GM19397 (cell line): ENCODE data around the gene DOCK3.
"Not testable (repeated sequence)": the region's sequence is repeated elsewhere in the genome, so short reads cannot be mapped to it uniquely, and the experiment has no call there.

Experiments
- ATAC-seq: cut with Tn5 transposase; IDR thresholded peaks from one replicate; pipeline ENCODE4 v1.9.1; 2021; ENCODE audit warnings: mild to moderate bottlenecking, moderate library complexity; ENCODE audit not compliant: unreplicated experiment

Gene DOCK3

DNA sequence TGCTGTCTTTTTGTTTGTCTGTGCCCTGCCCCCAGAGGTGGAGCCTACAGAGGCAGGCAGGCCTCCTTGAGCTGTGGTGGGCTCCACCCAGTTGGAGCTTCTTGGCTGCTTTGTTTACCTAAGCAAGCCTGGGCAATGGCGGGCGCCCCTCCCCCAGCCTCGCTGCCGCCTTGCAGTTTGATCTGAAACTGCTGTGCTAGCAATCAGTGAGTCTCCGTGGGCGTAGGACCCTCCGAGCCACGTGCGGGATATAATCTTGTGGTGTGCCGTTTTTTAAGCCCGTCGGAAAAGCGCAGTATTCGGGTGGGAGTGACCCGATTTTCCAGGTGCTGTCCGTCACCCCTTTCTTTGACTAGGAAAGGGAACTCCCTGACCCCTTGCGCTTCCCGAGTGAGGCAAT, 303.9 kb downstream of the DOCK3 start:
- not testable (repeated sequence) for ATAC-seq

- ATAC-seq = no peak
These were observed 304.4 kb downstream of the DOCK3 start for GRCh38 chr3:50978991-50979667.

DNA sequence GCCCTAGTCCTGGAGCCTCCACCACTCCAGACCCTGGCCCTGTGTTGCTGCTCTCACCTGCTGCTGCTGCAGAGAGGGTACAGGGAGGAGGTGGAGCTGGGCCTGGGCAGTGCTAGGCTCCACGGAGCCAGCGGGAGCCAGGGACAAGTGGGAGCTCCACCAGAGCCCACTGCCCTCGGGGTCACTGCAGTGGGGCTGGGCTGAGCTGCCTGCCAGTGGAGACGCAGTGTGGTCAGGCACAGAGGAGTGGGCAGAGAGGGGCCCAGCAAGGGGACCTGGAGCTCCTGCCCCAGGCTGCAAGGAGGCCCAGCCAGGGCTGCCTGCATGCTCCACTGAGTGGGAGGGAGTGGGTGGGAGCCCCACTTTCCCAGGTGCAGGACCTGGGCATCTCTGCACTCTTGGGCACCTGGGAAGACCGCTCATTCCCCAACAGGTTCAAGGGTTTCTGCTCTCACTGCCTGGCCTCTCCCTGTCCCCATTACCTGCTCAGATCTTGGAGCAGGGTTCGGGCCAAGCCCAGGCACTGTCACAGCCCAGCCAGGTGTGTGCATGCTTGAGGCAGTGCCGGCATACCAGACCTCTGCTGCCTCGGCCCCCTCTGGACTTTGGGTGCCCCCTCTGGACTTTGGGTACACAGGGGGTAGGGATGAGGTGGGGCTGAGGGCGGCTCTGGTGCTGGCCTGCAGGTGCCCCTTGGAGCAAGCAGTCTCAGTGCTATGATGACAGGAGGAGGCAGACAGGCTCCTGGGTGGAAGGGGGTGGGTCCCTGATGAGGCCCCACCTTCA, 308.0 kb downstream of the DOCK3 start:
- ATAC-seq = no peak

GRCh38 chr3:50983887-50984286, 309.2 kb downstream of the DOCK3 start:
- no peak for ATAC-seq

- ATAC-seq = no peak
These were observed 311.2 kb downstream of the DOCK3 start for GRCh38 chr3:50985893-50986292.

DNA sequence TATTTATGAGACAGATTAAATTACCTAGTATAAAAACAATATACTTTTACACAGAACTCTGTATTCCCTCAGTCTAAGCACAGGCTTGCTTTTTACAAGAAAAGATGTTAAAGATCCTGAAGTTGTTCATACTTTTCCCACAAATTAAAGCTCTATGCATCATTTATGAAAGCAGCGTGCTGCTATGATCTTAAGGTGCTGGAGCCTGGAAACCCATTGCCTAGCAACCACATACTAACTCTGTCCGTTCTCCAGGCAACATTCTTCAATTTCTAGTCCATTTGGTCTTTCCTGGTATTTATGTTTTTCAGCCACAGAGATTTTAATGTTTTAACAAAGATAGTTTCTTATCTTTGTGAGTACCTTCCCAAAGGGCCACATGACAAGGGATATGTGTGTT, 312.0 kb downstream of the DOCK3 start:
- ATAC-seq = no peak

DNA sequence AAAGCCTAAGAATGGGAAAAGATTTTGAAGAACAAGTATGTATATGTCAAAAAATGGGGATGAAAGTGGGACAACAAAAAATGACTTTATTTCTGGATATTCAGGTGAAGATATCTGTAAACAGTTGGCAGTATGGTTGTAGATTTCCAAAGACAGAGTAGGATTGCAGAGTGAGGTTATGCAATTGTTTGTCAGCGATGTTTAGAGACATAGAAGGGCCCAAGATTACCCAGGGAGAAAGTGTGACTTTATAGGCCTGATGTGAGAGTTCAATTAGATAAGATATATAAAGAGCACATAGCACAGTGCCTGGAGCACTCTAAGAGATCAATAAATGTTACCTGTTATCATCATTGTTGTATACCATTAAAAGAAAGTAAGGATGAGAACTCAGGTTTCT, 319.8 kb downstream of the DOCK3 start:
- ATAC-seq = no peak

GRCh38 chr3:50995085-50995824, 320.5 kb downstream of the DOCK3 start:
- no peak for ATAC-seq

DNA sequence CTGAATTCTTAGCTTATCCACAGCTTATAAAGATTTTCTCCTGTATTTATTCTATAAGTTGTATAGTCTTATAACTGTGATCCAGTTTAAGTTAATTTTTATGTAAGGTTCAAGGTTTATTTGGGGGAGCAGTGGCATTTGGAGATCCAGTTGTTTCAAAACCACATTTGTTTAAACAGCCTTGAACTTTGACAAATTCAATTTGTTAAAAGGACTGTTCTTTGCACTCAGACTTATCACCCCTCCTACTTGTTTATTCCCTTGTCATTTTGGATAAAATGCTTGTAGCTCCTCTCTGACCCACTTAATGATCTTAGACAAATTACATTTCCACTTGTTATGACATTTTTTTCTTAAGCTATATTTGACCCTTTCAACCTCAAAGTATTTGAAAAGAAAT, 327.8 kb downstream of the DOCK3 start:
- ATAC-seq = no peak

- no peak for ATAC-seq
These were observed 329.5 kb downstream of the DOCK3 start for GRCh38 chr3:51004235-51004634.

- no peak for ATAC-seq
These were observed 349.4 kb downstream of the DOCK3 start for GRCh38 chr3:51024121-51024520.

DNA sequence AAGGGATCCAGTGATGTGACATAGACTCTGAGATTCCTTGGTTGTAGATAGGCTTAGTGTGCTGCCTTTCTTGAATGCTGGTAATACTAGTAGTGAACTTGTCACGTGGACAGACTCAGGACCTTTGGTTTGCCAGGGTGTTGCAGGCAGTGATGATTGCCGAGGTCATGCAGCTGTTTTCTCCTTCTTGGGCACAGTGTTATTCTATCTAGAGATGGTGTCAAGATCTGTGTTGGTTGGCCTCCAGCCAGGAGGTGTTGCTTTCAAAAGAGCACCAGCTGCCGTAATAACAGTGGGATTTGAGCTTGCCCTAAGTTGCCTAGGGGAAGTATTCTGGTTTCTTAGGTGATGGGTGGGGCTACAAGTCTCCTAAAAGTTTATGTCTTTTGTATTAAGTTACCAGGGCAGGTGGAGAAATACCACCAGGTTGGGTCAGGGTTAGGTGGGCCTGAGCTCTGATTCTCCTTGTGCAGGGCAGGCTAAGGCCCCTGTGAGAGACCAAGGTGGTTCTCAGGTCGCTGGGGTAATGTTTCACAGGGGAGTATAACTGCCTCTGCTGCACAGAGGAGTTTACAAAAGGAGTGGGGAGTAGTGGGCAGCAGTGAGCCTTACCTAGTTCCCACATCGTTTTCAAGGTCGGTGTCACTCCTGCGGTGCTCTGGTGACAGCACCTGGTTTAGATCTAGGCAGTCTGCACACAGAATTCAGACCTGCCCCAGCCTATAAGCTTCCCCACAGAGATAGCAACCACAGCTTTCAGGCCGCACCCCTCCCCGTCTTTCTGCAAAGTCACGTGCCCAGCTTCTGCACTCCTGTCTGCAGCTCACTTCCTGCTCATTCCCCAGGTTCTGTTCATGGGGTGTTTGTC, 350.3 kb downstream of the DOCK3 start:
- no peak for ATAC-seq

DNA sequence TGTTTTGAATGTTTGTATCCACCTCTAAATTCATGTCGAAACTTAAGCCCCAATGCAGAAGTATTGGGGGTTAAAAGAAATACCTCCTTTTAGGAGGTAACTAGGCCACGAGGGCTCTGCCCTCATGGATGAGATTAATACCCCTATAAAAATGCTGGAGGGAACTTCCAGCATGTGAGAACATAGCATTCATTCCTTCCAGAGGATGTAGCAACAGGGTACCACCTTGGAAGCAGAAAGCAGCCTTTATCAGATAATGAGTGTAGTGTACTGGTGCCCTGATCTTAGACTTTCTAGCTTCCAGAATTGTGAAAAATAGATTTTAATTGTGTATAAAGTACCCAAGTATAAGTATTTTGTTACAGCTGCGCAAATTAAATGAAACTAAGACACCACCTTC, 356.9 kb downstream of the DOCK3 start:
- ATAC-seq = no peak

- no peak for ATAC-seq
These were observed 360.9 kb downstream of the DOCK3 start for GRCh38 chr3:51035630-51036029.

DNA sequence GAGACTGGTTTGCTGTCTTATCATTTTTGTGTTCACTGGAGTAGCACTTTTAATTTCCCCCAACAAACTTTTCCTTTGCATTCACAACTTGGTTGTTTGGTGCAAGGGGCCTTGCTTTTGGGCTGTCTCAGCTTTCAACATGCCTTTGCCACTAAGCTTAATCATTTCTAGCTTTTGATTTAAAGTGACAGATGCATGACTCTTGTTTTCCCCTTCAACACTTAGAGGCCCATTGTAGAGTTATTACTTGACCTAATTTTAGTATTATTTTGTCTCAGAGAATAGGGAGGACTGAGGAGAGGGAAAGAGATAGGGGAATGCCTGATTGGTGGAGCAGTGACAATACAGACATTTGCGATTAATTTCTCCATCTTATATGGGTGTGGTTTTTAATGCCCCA, 370.3 kb downstream of the DOCK3 start:
- ATAC-seq = no peak

DNA sequence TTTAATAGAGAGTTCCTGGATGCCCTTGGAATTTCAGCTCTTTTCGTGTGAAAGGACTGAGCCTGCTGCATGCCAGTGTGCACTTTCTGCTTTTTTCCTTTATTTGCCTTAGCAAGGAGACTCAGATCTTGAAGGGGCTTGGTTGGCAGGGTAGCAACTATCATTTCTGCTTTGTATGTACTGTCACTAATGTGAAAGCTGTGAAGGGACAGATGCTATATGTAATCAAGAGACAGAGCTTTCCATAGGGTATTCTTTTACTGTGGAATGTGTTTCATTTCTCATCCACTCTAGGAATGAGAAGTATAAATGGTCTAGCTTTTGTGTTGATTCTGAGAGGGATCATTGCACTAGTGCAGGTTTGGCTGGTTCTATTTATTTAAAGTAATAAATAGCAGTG, 377.8 kb downstream of the DOCK3 start:
- ATAC-seq = no peak

GRCh38 chr3:51057121-51057520, 382.4 kb downstream of the DOCK3 start:
- ATAC-seq = no peak

GRCh38 chr3:51063053-51063452, 388.3 kb downstream of the DOCK3 start:
- no peak for ATAC-seq

DNA sequence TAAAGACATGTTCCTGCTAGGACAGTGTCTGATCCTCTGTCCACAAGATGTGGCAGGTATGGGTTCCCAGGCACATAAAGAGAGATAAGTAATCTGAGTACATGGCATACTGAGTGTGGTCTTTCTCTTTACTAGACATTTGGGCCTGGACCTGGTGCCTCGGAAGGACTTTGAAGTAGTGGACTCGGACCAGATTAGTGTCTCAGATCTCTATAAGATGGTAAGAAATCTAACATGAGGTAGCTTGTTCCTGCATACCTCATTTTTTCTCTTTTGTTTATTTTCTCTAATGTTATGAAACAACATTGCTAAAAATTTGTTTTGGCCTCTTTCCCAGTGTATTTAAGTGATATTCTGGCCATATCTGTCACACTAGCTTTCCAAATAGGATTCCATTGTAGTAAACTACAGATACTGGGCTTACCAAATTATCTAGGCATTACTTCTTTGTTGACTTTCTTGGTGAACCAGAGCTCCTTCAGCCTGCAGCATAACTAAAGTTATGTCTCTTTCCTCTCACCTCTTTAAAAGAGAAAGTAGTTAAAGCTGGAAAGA, 400.6 kb downstream of the DOCK3 start:
- no peak for ATAC-seq

DNA sequence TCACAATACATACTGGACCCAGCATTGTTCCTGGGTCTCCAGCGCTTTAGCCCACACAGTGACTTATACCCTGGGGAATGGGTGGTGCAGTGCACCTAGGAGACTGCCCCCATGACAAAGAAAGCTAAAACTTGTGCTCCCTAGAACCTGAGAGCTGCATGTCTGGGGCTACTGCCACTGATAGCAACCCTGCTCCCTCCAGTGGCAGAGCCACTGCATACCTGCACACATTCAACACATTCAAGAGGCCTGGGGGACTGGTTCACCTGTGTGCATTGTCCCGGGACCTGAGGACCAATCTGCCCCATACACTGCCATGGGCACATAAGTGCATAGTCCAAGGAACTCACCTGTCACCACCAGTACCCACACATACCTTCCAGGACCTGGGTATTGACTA, 407.6 kb downstream of the DOCK3 start:
- no peak for ATAC-seq

DNA sequence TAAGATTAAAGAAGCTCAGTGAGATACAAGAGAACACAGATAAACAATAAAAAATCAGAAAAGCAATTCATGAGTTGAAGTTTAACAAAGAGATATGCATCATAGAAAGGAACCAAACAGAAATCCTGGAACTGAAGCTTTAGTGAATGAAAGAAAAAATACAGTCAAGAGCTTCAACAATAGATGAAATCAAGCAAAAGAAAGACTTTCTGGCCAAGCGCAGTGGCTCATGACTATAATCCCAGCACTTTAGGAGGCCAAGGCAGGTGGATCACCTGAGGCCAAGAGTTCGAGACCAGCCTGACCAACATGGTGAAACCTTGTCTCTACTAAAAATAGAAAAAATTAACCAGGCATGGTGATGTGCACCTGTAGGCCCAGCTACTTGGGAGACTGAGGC, 408.8 kb downstream of the DOCK3 start:
- no peak for ATAC-seq
